Activated CD4-positive, CD25-positive, alpha-beta regulatory T cell treated with anti-CD3 and anti-CD28 coated beads, Interleukin-2, amount 50 U/mL, for 16 hours (primary cell): ENCODE data around the gene UBE2V1.
"Not testable (repeated sequence)": the region's sequence is repeated elsewhere in the genome, so short reads cannot be mapped to it uniquely, and the experiment has no call there.

Experiments
- DNase-seq: peaks from one replicate; pipeline ENCODE4 v3.0.0-alpha.2; 2020; ENCODE audit warnings: low read depth, low spot score

The UBE2V1 gene

GRCh38 chr20:50112512-50113419 is at the start of gene UBE2V1:
Gene UBE2V1, minus strand, starts transcription at chr20:50113150. Its CDS starts 22 bp downstream, at chr20:50113128.
- peak; percentile 78 for DNase-seq

DNA sequence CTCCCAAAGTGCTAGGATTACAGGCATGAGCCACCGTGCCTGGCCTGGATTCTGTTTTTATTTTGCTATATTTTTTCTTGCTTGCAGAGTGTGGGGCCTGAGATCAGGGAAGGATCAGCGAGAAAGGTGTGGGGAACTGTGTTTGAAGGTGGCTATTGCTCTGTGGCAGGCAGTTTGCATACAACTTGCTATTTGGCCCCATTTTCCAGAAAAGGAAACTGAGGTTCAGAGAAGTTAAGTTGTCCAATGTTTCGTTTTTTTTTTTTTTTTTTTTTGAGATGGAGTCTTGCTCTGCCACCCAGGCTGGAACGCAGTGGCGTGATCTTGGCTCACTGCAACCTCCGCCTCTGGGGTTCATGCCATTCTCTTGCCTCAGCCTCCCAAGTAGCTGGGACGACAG is 48.5 kb upstream of the UBE2V1 start:
- DNase-seq, result not testable (repeated sequence)

DNA sequence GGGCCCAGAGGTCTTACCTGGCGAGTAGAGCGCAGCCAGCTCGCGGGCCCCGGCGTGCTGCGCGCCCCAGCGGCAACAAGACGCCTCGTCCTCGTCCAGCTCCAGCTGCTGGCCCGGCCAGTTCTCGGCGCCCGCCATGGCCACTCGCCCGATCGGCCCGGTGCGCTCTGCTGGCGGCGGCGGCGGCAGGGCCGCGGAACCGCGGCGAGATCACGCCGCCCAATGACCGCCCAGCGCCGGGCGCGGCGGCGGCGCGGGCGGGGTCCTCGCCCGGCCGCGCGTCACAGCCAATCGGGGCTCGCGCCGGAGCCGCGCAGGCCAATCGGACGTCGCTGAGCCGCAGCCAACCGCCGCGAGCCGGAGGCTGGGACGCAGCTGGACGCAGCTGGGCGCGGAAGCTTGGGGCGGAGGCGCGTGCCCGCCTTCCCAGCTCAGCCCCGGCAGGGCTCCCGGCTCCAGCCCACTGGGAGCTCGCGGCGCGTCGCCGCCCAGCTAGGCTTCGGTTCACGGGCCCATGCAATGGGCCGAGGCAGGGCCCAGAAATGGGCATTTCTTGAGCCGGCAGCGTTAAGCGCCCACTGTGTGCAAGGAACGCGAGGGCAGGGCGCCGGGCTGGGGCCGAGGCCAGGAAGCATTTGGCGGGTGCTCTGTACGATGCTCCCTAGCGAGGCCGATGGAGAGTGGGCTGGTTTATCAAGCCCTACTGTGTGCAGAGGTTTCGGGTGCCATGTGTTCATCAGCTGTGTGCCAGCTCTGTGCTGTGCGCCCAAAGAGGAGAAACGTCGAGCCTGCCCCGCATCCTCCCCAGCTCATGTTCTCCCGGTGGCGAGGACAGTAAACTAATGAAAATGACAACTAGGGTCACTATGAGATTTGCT is 40.8 kb upstream of the UBE2V1 start, which contains the start of gene PEDS1:
Gene PEDS1 (minus strand): TSS at position 224 of the 878 bp plus-strand sequence. CDS start 86 bp downstream, at position 138.
- peak; percentile 62 for DNase-seq

- no peak for DNase-seq
These were observed 40.2 kb upstream of the UBE2V1 start for GRCh38 chr20:50153153-50153499.

- DNase-seq, result no peak
These were observed 39.6 kb upstream of the UBE2V1 start for GRCh38 chr20:50152394-50153152.

DNA sequence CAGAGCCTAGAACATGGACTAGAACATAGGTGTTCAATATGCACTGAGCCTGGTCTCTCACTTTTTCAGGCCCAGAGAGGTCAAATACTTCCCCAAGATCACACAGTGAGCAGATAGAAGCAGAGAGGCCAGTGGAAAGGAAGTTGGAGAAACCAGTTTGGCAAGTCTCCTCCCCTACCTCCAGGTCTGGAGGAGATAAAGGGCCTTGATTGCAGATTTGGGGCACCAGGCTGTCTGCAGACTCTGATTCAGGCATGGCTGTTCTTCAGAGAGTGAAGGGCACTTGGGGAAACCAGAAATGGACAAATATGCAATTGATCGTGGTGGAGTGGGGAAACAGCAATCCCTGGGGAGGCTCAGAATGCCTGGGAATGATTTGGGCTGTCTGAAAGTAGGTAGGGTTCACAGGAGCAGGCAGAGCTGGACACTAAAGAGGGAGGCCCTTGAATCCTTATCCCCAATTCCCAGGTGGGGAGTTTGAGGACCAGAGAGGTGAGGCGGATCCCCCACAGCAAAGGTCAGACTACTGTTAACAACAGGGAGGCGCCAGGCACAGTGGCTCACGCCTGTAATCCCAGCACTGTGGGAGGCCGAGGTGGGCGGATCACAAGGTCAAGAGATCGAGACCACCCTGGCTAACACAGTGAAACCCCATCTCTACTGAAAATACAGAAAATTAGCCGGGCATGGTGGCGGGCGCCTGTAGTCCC is 38.2 kb upstream of the UBE2V1 start:
- no peak for DNase-seq

GRCh38 chr20:50149481-50150254 is 36.7 kb upstream of the UBE2V1 start:
- DNase-seq, result no peak

- peak; percentile 68 for DNase-seq
These were observed 34.0 kb upstream of the UBE2V1 start for GRCh38 chr20:50146732-50147662.

DNA sequence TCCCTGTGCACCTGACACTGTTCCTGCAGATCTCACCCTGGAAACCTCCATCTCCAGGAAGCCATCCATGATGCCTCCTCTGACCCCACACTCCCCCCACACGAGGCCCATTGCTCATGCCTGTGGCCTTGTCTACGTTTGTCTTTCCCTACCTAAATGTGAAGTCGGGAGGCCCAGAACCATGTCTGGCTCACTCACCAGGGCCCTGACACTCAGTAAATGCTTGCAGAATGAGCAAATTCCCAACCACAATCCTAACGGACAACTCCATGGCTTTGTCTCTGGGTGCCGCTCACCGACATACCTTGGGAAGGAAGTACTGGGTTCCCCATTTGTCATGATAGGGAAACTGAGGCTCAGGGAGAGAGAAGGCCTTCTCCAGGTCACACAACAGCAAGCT is 33.3 kb upstream of the UBE2V1 start:
- DNase-seq, result no peak

- no peak for DNase-seq
These were observed 32.6 kb upstream of the UBE2V1 start for GRCh38 chr20:50145566-50145965.

DNA sequence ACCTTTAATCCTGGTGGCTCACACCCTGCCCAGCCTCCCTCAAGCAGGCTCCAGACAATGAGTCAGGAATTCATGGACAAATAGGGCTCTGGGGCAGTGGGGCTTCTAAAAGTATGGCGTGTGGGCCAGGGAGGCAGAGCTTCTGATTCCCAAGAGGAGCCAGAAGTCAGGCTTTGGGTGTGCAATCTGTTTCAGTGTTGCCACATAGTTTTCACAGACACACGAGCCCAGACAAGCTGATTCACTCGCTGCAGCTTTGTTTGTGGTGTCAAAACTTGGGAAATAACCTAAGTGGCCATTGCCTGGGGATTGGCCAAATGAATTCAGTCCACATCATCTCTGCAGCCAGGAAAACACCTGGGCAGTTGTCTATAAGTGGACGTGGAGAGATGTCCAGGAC is 31.4 kb upstream of the UBE2V1 start:
- no peak for DNase-seq

GRCh38 chr20:50142812-50143211 is 29.9 kb upstream of the UBE2V1 start:
- no peak for DNase-seq

- DNase-seq, result no peak
These were observed 29.0 kb upstream of the UBE2V1 start for GRCh38 chr20:50141811-50142561.

DNA sequence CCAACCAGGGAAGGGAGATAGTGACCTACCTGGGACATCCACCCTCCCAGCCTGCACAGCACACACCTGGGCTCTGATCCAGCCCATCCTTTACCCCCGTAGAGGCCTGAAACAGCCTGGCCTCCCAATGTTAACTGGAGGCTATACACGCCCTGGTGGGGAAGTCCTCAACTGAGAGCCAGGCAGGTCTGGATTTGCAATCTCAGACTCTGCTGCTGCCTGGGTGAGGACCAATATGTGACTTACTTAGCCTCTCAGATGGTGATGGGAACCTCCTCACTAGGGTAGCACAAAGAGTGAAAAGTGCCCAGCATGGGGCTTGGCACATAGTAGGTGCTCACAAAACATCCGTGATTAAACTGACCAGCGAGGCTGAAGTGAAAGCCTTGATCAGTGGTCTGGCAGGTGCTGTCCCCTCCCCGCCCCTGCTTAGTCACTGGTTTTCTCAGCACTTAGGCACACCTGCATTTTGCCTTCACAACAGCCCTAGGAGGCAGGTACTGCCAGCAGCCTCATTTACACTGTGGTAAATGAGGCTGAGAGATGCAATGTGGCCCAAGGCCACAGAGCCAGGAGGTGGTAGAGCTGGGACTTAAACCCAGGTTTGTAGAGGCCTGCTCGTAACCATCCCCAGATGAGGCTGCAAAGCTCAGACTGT is 28.2 kb upstream of the UBE2V1 start:
- DNase-seq, result no peak

DNA sequence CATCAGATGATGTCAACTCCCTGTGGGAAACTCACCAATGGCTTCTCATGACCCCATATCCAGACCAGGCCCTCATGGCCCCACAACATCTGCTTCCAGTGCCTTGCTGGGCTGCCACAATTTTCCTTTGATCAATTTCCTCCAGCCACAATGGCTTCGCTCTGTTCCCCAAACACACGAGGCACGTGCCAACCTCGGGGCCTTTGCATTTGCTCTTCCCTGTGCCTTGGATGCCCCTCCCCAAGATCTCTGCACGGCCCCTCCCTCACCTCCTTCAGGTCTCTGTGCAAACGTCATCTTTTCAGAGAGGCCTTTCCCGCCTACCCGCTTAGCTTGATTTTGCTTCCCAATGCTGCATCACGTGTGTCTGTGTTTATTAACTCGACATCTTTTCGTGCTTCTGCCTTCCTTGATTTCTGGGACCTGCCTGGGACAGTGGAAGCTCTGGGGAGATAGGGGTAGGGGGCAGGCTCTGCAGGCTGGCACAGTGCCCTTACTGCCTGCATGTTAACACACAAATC is 27.4 kb upstream of the UBE2V1 start:
- no peak for DNase-seq

- DNase-seq, result no peak
These were observed 25.8 kb upstream of the UBE2V1 start for GRCh38 chr20:50138479-50139393.

- DNase-seq, result no peak
These were observed 25.1 kb upstream of the UBE2V1 start for GRCh38 chr20:50138120-50138478.
